ENCODE measurements around the gene ADORA2A.

ADORA2A gene

GRCh38 chr22:24430431-24431308 is 3.3 kb downstream of the ADORA2A start:
- H3K27ac ChIP-seq, result no peak overlapping the region
- no peak for DNase-seq (ENCODE audit: low read depth, low spot score)

- no peak for DNase-seq (ENCODE audit: low read depth, low spot score)
- no peak overlapping the region for H3K27ac ChIP-seq
Observed at GRCh38 chr22:24431309-24432034, 4.1 kb downstream of the ADORA2A start.

GRCh38 chr22:24432059-24432853 is 4.9 kb downstream of the ADORA2A start:
- no peak overlapping the region for H3K27ac ChIP-seq
- DNase-seq (ENCODE audit: low read depth, low spot score), result no peak

- no peak overlapping the region for H3K27ac ChIP-seq
- no peak for DNase-seq (ENCODE audit: low read depth, low spot score)
Observed at GRCh38 chr22:24433001-24433827, 5.8 kb downstream of the ADORA2A start.

GRCh38 chr22:24433828-24434470 is 6.5 kb downstream of the ADORA2A start:
- DNase-seq (ENCODE audit: low read depth, low spot score), result no peak
- H3K27ac ChIP-seq, result no peak overlapping the region

GRCh38 chr22:24434471-24435322 is 7.3 kb downstream of the ADORA2A start:
- H3K27ac ChIP-seq, result no peak overlapping the region
- no peak for DNase-seq (ENCODE audit: low read depth, low spot score)

- no peak overlapping the region for H3K27ac ChIP-seq
Observed at GRCh38 chr22:24435323-24435645, 7.9 kb downstream of the ADORA2A start.

GRCh38 chr22:24435861-24436371 is 8.5 kb downstream of the ADORA2A start:
- no peak overlapping the region for H3K27ac ChIP-seq
- DNase-seq (ENCODE audit: low read depth, low spot score), result no peak

More at GRCh38 chr22:24435323-24435645, 7.9 kb downstream of the ADORA2A start:
- no peak for DNase-seq (ENCODE audit: low read depth, low spot score)

- H3K27ac ChIP-seq, result no peak overlapping the region
- DNase-seq (ENCODE audit: low read depth, low spot score), result no peak
Observed at GRCh38 chr22:24436553-24436952, 9.2 kb downstream of the ADORA2A start.

- H3K27ac ChIP-seq, result no peak overlapping the region
- no peak for DNase-seq (ENCODE audit: low read depth, low spot score)
Observed at GRCh38 chr22:24437091-24437490, 9.7 kb downstream of the ADORA2A start.

- H3K27ac ChIP-seq, result no peak overlapping the region
- DNase-seq (ENCODE audit: low read depth, low spot score), result no peak
Observed at GRCh38 chr22:24437741-24438328, 10.4 kb downstream of the ADORA2A start.

- no peak for DNase-seq (ENCODE audit: low read depth, low spot score)
- no peak overlapping the region for H3K27ac ChIP-seq
Observed at GRCh38 chr22:24440270-24440717, 12.9 kb downstream of the ADORA2A start.

- no peak overlapping the region for H3K27ac ChIP-seq
- DNase-seq (ENCODE audit: low read depth, low spot score), result no peak
Observed at GRCh38 chr22:24440718-24441405, 13.5 kb downstream of the ADORA2A start.

GRCh38 chr22:24441406-24442351 is 14.3 kb downstream of the ADORA2A start:
- no peak for DNase-seq (ENCODE audit: low read depth, low spot score)
- H3K27ac ChIP-seq, result no peak overlapping the region

GRCh38 chr22:24442352-24442744 is 14.9 kb downstream of the ADORA2A start:
- DNase-seq (ENCODE audit: low read depth, low spot score), result no peak
- no peak overlapping the region for H3K27ac ChIP-seq

GRCh38 chr22:24443668-24444067 is 16.3 kb downstream of the ADORA2A start:
- no peak for DNase-seq (ENCODE audit: low read depth, low spot score)
- no peak overlapping the region for H3K27ac ChIP-seq

Measured in epithelial cell of prostate (primary cell).